A673 (cell line): ENCODE results near the gene TLE1. TPM values are rescaled to one million over a fixed set of nuclear protein-coding genes. Genes with fewer than 3 reads are reported as not detected.

ENCODE experiments used
- BruUV-seq: library from RNA; stranded (reverse); fragments of 400-500 nt; replicated peaks from 2 replicates; lab custom pipeline; 2021; lab: Mats Ljungman, UMichigan
- CTCF ChIA-PET: fragments of 300-600 bp; sonication (Branson Sonifier 250); formaldehyde crosslinking; loops from one replicate; lab custom pipeline; 2022; ENCODE audit warnings: antibody characterized with exemption; lab: Charles Lee
- POLR2A ChIA-PET: fragments of 300-600 bp; sonication (Branson Sonifier 250); formaldehyde crosslinking; loops from one replicate; lab custom pipeline; 2022; ENCODE audit warnings: antibody characterized with exemption; ENCODE audit not compliant: low non-redundant PET; lab: Charles Lee
- DNase-seq: peaks from one replicate; pipeline ENCODE4 v3.0.0-alpha.2; 2015; ENCODE audit warnings: low spot score
- H3K27ac ChIP-seq: fragments of 200-600 bp; sonication (generic); 2 replicates; pipeline ENCODE4 v1.5.1; 2016; ENCODE audit warnings: mixed run types, low read depth, mild to moderate bottlenecking, mixed read lengths, antibody characterized with exemption, low read length; ENCODE audit not compliant: poor library complexity, severe bottlenecking
- H3K27me3 ChIP-seq: fragments of 200-600 bp; sonication (generic); replicated peaks from 2 replicates; pipeline ENCODE4 v1.6.1; 2017; ENCODE audit warnings: mixed run types, low read depth, mild to moderate bottlenecking, mixed read lengths, antibody characterized with exemption, low read length; ENCODE audit not compliant: insufficient read depth, poor library complexity
- H3K36me3 ChIP-seq: fragments of 200-600 bp; sonication (generic); 2 replicates; pipeline ENCODE4 v1.6.1; 2016; ENCODE audit warnings: mixed run types, mild to moderate bottlenecking, mixed read lengths, antibody characterized with exemption, low read length; ENCODE audit not compliant: insufficient read depth, poor library complexity, severe bottlenecking
- H3K4me1 ChIP-seq: fragments of 200-600 bp; sonication (generic); 2 replicates; pipeline ENCODE4 v1.6.1; 2017; ENCODE audit warnings: mixed run types, mild to moderate bottlenecking, mixed read lengths, antibody characterized with exemption, low read length; ENCODE audit not compliant: insufficient read depth, poor library complexity, severe bottlenecking
- H3K4me3 ChIP-seq: fragments of 200-600 bp; sonication (generic); 2 replicates; pipeline ENCODE4 v1.5.1; 2016; ENCODE audit warnings: low read depth, mixed run types, mild to moderate bottlenecking, mixed read lengths, low read length; ENCODE audit not compliant: poor library complexity, severe bottlenecking
- H3K9me3 ChIP-seq: fragments of 200-600 bp; sonication (generic); 2 replicates; pipeline ENCODE4 v1.6.1; 2016; ENCODE audit warnings: mixed run types, low read depth, mild to moderate bottlenecking, mixed read lengths, antibody characterized with exemption, low read length; ENCODE audit not compliant: poor library complexity, severe bottlenecking
- CTCF ChIP-seq: fragments of 300-800, 200-600 bp; sonication (generic); conservative IDR thresholded peaks from 2 replicates; pipeline ENCODE4 v1.5.1; 2017; ENCODE audit warnings: low read depth, mild to moderate bottlenecking, antibody characterized with exemption, low read length, moderate library complexity, mixed read lengths
- EZH2 ChIP-seq: fragments of 200-600 bp; sonication (generic); IDR thresholded peaks from 2 replicates; pipeline ENCODE4 v1.6.1; 2017; ENCODE audit warnings: borderline replicate concordance, low read depth, mild to moderate bottlenecking, mixed read lengths, antibody characterized with exemption, low read length; ENCODE audit not compliant: poor library complexity, severe bottlenecking
- intact Hi-C: fragments of 100-400 bp; cut with micrococcal nuclease; formaldehyde crosslinking; loops from one replicate; pipeline ENCODE4 v1.10.0; 2022; ENCODE audit not compliant: unreplicated experiment
- total RNA-seq: library from RNA; stranded (reverse); gene quantifications from 2 replicates; pipeline ENCODE4 v1.2.3, GENCODE V29; 2021

The TLE1 gene
- total RNA-seq, 1 experiment from 2014 or later: 2.2 TPM

GRCh38 chr9:81590688-81591087, 98.7 kb downstream of the TLE1 start:
- Histone ChIP-seq H3K36me3 (no peaks in the 10 kb centered on the region), H3K27ac (no peak overlapping the region), H3K27me3 (no peaks in the 10 kb centered on the region), H3K4me1 (no peaks in the 10 kb centered on the region), H3K4me3 (no peak overlapping the region), H3K9me3 (no peaks in the 10 kb centered on the region)
- DNase-seq: no peak
- BruUV-seq: no TSS peak
- ChIA-PET POLR2A (no interaction called here), CTCF (no interaction called here)
- intact Hi-C loops: no loop called here
- TF ChIP-seq EZH2 (no peak), CTCF (no peak)

DNA sequence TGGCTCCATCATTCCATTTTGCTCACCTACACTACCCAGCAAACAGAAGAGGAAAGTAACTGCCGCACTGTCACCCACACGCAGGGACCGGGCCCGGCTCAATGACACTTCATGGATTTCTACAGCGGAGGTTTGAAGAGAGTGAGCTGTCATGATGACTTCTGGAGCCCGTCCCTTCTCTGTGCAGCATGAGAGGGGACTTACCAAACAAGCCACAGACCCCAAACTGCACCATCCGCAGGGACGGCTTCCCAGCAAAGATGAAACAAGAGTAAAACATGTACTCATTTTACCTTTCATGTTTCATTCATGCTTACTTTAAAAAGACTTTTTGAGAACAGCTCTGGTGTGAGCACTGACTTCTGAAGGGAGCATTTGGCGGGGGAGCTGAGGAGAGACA, 99.5 kb downstream of the TLE1 start:
- Histone ChIP-seq H3K36me3 (no peaks in the 10 kb centered on the region), H3K27ac (no peak overlapping the region), H3K9me3 (no peaks in the 10 kb centered on the region), H3K27me3 (no peaks in the 10 kb centered on the region), H3K4me1 (no peaks in the 10 kb centered on the region), H3K4me3 (no peak overlapping the region)
- TF ChIP-seq CTCF (no peak), EZH2 (no peak)
- ChIA-PET POLR2A (no interaction called here), CTCF (no interaction called here)
- intact Hi-C loops: no loop called here
- no TSS peak for BruUV-seq
- no peak for DNase-seq

DNA sequence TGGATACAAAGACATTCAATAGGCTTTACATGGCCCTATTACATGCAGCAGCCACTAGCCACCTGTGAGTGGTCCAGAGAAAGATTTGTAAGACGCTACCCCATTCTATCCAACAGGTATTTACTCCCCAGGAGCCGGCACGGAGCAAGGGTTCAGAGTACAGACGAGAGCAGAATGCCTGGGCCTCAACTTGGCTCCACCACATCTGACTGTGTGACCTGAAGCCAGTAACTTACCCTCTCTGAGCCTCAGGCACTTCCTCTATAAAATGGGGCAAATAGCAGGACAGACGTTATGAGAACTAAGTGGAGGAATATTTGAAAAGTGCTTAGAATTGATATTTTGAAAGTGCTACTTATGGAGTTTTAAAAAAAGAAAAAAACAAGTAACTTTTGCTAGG, 100.0 kb downstream of the TLE1 start:
- no TSS peak for BruUV-seq
- Histone ChIP-seq H3K27me3 (no peaks in the 10 kb centered on the region), H3K4me1 (no peaks in the 10 kb centered on the region), H3K36me3 (no peaks in the 10 kb centered on the region), H3K27ac (no peak overlapping the region), H3K9me3 (no peaks in the 10 kb centered on the region), H3K4me3 (no peak overlapping the region)
- CTCF ChIA-PET: no interaction called here
- intact Hi-C loops: no loop called here
- POLR2A ChIA-PET: no interaction called here
- no peak for DNase-seq
- TF ChIP-seq EZH2 (no peak), CTCF (no peak)
